Measurements from ENCODE around the gene LRRC45.

The LRRC45 gene

GRCh38 chr17:82019690-82020571 lies 3.2 kb upstream of the LRRC45 start:
- DNase-seq (ENCODE audit: low read depth), result no peak

- no peak for DNase-seq (ENCODE audit: low read depth)
Observed at GRCh38 chr17:82020572-82021106, 2.5 kb upstream of the LRRC45 start.

- DNase-seq (ENCODE audit: low read depth), result no peak
Observed at GRCh38 chr17:82021107-82021899, 1.8 kb upstream of the LRRC45 start.

GRCh38 chr17:82021900-82022309 lies 1.2 kb upstream of the LRRC45 start:
- DNase-seq (ENCODE audit: low read depth), result no peak

GRCh38 chr17:82022310-82022980 lies 660 bp upstream of the LRRC45 start, which contains the start of gene CENPX:
Gene CENPX, minus strand, starts transcription at chr17:82022878. Its CDS starts 17 bp downstream, at chr17:82022861.
- DNase-seq (ENCODE audit: low read depth), result no peak

- no peak for DNase-seq (ENCODE audit: low read depth)
Observed at GRCh38 chr17:82023447-82024241, 539 bp downstream of the LRRC45 start.

- DNase-seq (ENCODE audit: low read depth), result no peak
Observed at GRCh38 chr17:82024859-82025258, 1.8 kb downstream of the LRRC45 start.

GRCh38 chr17:82025401-82026107 lies 2.4 kb downstream of the LRRC45 start:
- no peak for DNase-seq (ENCODE audit: low read depth)

GRCh38 chr17:82028246-82028645 lies 5.1 kb downstream of the LRRC45 start:
- no peak for DNase-seq (ENCODE audit: low read depth)

GRCh38 chr17:82028966-82029365 lies 5.9 kb downstream of the LRRC45 start:
- no peak for DNase-seq (ENCODE audit: low read depth)

GRCh38 chr17:82029391-82029790 lies 6.3 kb downstream of the LRRC45 start:
- DNase-seq (ENCODE audit: low read depth), result no peak

GRCh38 chr17:82029990-82030469 lies 6.9 kb downstream of the LRRC45 start:
- DNase-seq (ENCODE audit: low read depth), result no peak

GRCh38 chr17:82030470-82031302 lies 7.6 kb downstream of the LRRC45 start:
- DNase-seq (ENCODE audit: low read depth), result peak; percentile 84

- DNase-seq (ENCODE audit: low read depth), result no peak
Observed at GRCh38 chr17:82031303-82031884, 8.3 kb downstream of the LRRC45 start, which contains the start of gene RAC3. Gene RAC3, plus strand, starts transcription at chr17:82031678. Its CDS starts 84 bp downstream, at chr17:82031762.

GRCh38 chr17:82031885-82032627 lies 9.0 kb downstream of the LRRC45 start:
- DNase-seq (ENCODE audit: low read depth), result no peak

- DNase-seq (ENCODE audit: low read depth), result no peak
Observed at GRCh38 chr17:82033359-82034085, 10.4 kb downstream of the LRRC45 start.

GRCh38 chr17:82034371-82035011 lies 11.4 kb downstream of the LRRC45 start:
- no peak for DNase-seq (ENCODE audit: low read depth)

Data from CMK (cell line).